Fibroblast of the conjunctiva (primary cell): ENCODE data around the gene PUSL1.

Experiments used
- DNase-seq: peaks from one replicate; pipeline ENCODE4 v3.0.0-alpha.2; 2010; ENCODE audit warnings: low read depth

PUSL1 gene

GRCh38 chr1:1295154-1295923 lies 13.1 kb upstream of the PUSL1 start:
- no peak for DNase-seq

- no peak for DNase-seq
Measured at GRCh38 chr1:1296070-1297061, 12.0 kb upstream of the PUSL1 start.

DNA sequence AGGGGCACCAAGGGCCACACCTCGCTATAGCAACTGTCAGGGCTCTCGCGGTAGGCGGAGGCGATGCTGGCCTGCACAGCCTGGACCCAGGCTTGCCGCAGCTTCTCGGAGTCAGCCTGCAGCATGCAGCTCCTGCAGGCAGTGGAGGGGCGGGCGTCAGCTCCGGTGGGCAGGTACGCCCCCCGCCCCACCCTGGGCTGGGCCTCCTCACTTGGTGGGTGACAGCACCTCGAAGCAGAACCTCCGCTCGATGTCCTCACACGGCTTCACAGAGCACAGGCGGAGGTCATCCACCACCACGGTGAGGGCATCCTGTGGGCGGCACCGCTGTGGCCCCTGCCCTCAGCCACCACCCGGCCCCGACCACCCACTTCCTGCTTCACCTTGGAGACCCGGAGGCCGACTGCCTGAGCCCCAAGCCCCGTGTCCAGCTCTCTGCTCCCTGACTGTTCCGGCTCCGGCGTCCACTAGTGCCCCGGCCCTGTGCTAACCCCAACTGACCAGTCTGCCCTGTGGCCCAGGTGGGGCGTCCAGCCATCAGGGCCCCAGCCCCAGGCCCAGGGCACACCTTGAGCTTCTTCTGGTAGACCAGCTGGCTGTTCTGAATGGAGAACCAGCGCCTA lies 10.5 kb upstream of the PUSL1 start:
- no peak for DNase-seq

DNA sequence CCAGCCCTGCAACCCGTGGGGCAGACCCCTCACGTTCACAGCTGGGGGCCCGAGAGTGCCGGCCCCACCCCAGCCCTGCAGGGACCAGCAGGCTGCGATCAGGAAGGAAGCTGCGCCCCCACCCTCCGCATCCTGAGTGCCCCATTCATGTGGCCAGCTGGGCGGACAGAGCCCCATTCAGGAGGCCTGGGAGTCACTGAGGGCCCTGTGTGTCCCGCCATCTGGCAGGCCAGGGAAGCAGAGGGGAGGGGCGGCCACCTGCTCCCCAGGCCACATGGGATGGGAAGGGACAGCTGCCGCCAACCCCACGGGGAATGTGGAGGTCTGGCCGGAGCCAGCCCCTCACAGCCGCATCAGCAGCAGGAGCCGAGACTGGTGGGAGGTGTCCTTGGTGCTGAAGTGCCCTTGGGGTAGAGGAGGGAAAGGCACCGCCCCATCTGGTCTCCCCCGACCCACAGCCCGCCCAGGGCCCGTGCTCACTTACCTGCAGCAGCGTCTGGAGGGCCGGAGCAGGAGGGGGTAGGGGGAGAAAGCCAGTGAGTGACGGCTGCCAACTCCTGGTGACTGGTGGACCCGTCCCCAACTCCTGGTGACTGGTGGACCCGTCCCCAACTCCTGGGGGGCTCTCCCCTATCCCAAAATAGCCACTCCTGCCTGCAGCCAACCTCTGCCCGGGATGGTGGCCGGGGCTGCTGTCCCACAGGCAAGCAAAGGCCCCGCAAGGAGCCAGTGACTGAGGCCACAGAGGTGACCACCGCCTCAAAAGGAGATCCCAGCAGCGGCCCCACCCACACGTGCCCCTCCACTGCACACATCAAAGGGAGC lies 9.3 kb upstream of the PUSL1 start:
- DNase-seq: no peak

DNA sequence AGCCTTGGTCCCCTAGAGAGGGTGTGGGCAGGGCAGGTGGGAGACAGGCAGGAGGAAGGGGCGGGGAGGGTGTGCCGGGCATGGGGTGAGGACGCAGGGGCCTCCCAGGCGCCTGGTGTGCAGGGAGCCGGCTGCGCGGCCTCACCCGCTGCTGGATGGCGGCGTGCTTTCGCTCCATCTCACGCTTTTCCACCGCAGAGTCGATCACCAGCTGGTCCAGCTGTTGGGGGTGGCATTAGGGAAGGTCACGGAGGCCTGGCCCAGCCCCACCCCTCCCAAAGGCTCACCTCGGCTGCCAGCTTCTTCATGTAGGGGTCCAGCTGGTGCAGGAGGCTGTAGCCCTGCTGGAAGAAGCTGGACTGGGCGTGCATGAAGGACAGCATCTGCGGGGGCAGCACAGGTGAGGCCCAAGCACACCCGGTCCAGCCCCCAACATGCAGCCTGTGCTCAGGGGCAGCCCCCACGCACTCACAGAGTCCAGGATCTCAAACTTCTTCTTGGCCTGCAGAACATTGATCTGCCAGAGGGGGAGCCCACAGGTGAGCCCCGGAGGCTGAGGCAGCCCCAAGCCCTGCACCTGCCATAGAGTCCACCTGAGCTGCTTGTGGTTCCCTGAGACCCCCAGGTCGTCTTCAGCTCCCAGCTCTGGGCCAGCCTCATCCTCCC lies 8.6 kb upstream of the PUSL1 start:
- no peak for DNase-seq

- no peak for DNase-seq
Measured at GRCh38 chr1:1300352-1300739, 8.1 kb upstream of the PUSL1 start.

GRCh38 chr1:1302006-1302430 lies 6.4 kb upstream of the PUSL1 start:
- no peak for DNase-seq

DNA sequence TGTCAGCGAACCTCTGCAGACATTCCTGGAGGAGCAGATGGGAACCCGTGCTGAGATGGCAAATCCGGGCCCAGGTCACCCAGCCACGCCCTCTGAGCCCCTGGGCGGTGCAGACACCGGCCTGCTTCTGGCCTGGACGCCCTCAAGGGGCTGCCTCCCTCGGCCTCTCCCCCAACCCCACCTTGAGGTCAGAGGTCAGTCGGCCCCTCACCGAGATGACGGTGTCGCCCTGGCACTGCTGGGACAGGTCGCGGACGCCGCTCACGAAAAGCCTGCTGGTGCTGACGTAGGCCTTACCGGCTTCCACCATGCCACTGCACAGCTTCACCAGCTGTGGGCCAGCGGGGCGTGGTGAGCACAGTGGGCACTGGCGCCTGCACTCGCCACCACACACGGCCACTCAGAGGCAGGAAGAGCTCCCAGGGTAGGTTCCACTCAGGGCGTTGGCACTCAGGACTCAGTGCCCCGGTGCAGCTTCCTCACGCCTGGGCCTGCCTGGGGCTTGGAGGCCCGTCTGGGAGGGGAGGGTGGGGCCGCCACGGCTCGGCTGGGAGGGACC lies 5.4 kb upstream of the PUSL1 start:
- DNase-seq: no peak

- no peak for DNase-seq
Measured at GRCh38 chr1:1303736-1304135, 4.7 kb upstream of the PUSL1 start.

- DNase-seq: peak; percentile 42
Measured at GRCh38 chr1:1304331-1305299, 3.8 kb upstream of the PUSL1 start.

DNA sequence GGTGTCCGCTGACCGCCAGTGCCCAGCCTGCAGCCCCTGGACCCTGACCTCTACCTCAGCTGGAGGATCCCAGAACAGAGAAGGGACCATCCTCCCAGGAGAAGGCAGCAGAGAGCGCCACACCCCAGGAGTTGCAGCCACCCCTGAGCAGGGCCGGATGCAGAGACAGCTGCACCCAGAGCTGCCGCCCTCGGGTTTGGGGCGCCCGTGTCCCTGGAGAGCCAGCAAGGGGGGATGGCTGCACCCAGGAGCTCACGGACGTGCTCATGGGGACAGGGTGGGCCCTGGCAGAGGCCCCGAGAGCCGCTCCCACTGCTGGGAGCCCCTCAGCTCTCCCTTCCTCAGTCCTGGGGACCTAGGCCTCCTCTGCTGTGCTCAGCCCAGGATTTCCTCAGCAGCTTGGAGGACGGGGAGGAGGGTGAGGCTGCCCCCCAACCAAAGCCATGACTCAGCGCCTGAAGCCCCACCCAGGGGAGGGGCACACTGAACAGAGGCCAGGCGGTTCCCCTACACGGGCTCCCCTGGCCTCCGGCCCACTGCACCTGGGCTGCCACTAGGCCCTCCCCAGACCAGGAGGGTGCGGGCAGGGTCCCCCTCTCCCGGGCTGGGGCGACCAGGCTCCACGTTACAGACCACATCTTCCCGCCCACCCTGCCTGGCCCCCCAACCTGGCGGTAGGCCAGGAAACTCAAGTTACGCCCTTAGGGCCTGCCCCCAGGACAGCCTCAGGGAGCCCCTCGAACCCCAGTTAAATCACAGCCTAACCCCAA lies 2.9 kb upstream of the PUSL1 start:
- peak; percentile 55 for DNase-seq

- DNase-seq: no peak
Measured at GRCh38 chr1:1306070-1306660, 2.2 kb upstream of the PUSL1 start.

DNA sequence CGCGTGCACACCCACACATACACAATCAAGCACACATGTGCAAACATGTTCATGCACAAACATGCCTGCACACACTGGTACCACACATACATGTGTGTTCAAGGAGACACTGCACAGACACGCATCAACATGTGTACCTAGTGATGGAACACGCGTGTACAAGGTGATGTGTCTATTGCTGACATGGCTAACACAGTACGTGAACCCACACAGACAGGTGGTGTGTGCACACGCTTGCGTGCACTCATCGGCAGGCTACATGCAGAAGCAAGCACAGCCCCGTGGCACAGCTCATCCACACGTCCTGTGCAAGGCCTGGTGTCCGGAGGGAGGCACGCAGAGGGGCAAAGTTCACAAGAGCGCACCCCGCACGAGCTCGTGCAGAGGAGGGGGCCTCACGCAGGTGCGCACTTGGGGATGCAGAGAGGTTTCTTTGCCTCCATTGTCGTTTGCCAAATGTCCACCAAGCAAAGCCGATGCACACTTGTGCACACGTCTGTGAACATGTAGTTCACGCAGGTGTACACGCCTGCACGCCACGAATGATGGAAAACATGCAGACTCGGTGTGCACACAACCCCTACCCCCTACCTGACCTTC lies 1.6 kb upstream of the PUSL1 start:
- no peak for DNase-seq

DNA sequence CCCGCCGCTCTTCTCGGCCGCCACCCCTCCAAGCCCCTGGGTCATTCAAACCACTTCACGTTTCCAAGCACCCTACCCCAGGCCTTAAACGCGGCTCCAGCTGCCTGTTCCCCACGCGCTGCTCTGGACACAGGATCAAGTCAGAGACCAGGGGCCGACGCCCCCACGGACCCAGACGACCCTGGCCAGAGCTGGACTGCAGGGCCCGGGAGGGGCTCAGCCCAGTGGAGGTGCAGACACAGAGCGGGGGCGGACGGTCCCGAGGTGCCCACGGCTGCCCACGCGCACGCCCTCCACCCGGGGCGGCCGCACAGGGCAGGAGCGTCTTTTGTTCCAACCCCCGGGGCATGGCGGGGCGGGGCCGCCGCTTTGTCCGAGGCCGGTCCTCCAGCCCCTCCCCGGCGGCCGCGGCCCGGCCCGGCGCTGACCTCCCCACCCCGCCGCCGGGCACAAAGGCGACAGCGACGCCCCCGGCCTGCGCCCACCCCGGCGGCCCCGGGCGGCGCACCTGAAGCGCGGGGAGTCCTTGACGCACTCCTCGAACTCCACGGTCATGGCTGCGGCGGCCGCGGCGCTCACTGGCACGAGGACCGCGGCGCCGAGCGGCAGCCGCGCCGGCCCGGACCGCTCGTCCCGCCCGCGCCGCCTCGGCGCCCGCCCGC lies 1.0 kb upstream of the PUSL1 start:
- no peak for DNase-seq

- DNase-seq: no peak
Measured at GRCh38 chr1:1308756-1309250, 406 bp downstream of the PUSL1 start.

DNA sequence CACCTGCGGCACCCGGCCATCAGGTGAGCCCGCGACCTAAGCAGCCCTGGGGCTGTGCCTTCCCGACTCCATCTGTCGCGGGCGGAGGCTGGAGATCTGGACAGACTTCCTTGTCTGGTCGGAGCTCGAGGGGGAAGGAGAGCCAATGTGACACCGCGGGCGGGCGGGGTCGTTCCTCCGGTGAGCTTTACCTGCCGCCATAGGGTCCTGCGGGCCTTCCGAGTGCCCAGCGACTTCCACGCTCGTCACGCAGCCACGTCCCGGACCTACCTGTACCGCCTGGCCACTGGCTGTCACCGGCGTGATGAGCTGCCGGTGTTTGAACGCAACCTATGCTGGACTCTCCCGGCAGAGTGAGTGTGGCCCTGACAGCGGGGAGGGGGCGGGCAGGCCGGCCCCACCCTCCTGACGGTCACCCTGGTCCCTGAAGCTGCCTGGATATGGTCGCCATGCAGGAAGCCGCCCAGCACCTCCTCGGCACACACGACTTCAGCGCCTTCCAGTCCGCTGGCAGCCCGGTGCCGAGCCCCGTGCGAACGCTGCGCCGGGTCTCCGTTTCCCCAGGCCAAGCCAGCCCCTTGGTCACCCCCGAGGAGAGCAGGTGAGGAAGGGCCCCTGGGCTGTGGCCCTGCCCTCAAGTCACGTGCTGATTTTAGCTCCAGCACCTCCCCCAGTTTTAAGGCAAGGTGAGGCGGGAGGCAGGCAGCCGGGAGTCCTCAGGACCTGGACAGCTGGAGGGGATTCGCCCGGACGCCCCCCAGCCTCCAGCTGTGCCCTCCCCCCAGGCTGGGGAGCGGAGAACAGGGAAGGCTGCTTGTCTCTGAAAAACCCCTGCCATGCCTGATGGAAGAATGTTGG lies 1.1 kb downstream of the PUSL1 start:
- DNase-seq: no peak

DNA sequence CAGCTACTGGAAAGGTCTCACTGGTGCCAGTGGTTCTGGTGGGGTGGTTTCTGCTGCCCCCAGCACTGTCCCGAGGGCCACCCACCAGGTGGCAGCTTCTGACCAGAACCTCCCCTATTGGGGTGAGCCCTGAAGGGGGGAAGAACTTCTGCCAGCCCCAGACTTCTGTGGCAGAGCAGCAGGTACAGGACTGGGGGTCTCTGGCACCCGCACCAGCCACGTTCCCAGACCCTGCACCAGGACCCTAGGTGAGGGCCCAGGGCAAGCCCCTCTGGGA lies 1.6 kb downstream of the PUSL1 start:
- no peak for DNase-seq
